HCT116 (cell line): ENCODE results near the gene HMX3. TPM values are rescaled to one million over a fixed set of nuclear protein-coding genes. Genes with fewer than 3 reads are reported as not detected.
A peak's percentile ranks its signal among the peaks of the same experiment; 100 is the strongest.

Experiments
- ATAC-seq: fragments of 200-7000 bp; cut with Tn5 transposase; 2 replicates; pipeline ENCODE4 v1.9.1; 2020; ENCODE audit warnings: mild to moderate bottlenecking, moderate library complexity
- BruUV-seq: library from RNA; stranded (reverse); fragments of 400-500 nt; replicated peaks from 2 replicates; lab custom pipeline; 2021; lab: Mats Ljungman, UMichigan
- CTCF ChIA-PET: fragments of 300-600 bp; sonication (Branson Sonifier 250); formaldehyde crosslinking; loops from one replicate; lab custom pipeline; 2021; ENCODE audit warnings: antibody characterized with exemption; lab: Charles Lee
- POLR2A ChIA-PET: fragments of 300-600, 350-600 bp; sonication (Branson Sonifier 250); formaldehyde crosslinking; loops from one replicate; lab custom pipeline; 2021; ENCODE audit warnings: antibody characterized with exemption; lab: Charles Lee
- RAD21 ChIA-PET, 2 experiments: fragments of 300-600 bp; sonication (Branson Sonifier 250); formaldehyde crosslinking; loops; one replicate each; lab custom pipeline; 2023; ENCODE audit warnings: low total read pairs in 2 of 2; ENCODE audit not compliant: uncharacterized antibody in 2 of 2, unreplicated experiment in 2 of 2, low non-redundant PET in 1 of 2; lab: Charles Lee
- DNase-seq: peaks from one replicate; pipeline ENCODE4 v3.0.0-alpha.2; 2010; ENCODE audit warnings: low read depth, low spot score
- H2AFZ ChIP-seq: fragments of 200-600 bp; shearing (Covaris generic), sonication (generic); 2 replicates; pipeline ENCODE4 v1.6.1; 2017; ENCODE audit warnings: low read depth, mixed run types, mixed read lengths, antibody characterized with exemption, low read length; ENCODE audit not compliant: poor library complexity, severe bottlenecking
- H3K27ac ChIP-seq: 2 replicates; pipeline ENCODE4 v1.5.1; 2012; ENCODE audit warnings: low read depth, low read length
- H3K27me3 ChIP-seq: fragments of 200-600 bp; sonication (generic); 2 replicates; pipeline ENCODE4 v1.6.1; 2016; ENCODE audit warnings: mixed run types, low read length, mixed read lengths; ENCODE audit not compliant: insufficient read depth
- H3K36me3 ChIP-seq, 2 experiments: fragments of 200-500 bp in 1 of 2; fragments of 200-600 bp in 1 of 2; sonication (Bioruptor generic) in 1 of 2; sonication (generic) in 1 of 2; 2 replicates each; pipeline versions ENCODE4 v1.5.1 to v1.6.1; 2014 to 2016; ENCODE audit warnings: low read length in 2 of 2, inconsistent platforms in 1 of 2, mixed read lengths in 1 of 2, mixed run types in 1 of 2; ENCODE audit not compliant: insufficient read depth in 2 of 2, control insufficient read depth in 1 of 2
- H3K4me1 ChIP-seq, 2 experiments: fragments of 200-600 bp in 1 of 2; sonication (generic) in 1 of 2; 2 replicates each; pipeline versions ENCODE4 v1.5.1 to v1.6.1; 2012 to 2017; ENCODE audit warnings: low read length in 2 of 2, inconsistent platforms in 1 of 2, mild to moderate bottlenecking in 1 of 2, mixed read lengths in 1 of 2, mixed run types in 1 of 2, moderate library complexity in 1 of 2; ENCODE audit not compliant: insufficient read depth in 2 of 2, control insufficient read depth in 1 of 2
- H3K4me2 ChIP-seq: fragments of 200-600 bp; sonication (generic); 2 replicates; pipeline ENCODE4 v1.6.1; 2017; ENCODE audit warnings: mixed run types, low read length, mixed read lengths
- H3K4me3 ChIP-seq, 2 experiments: fragments of 200-600 bp in 1 of 2; sonication (generic) in 1 of 2; replicated peaks in 1 of 2; 2 replicates each; pipeline ENCODE4 v1.5.1; 2011 to 2016; ENCODE audit warnings: low read length in 2 of 2, control low read depth in 1 of 2, low read depth in 1 of 2, mild to moderate bottlenecking in 1 of 2, mixed read lengths in 1 of 2, mixed run types in 1 of 2
- H3K79me2 ChIP-seq: fragments of 200-600 bp; sonication (generic); 2 replicates; pipeline ENCODE4 v1.6.1; 2017; ENCODE audit warnings: mild to moderate bottlenecking, mixed run types, low read length, moderate library complexity, mixed read lengths; ENCODE audit not compliant: insufficient read depth
- H3K9ac ChIP-seq: fragments of 200-600 bp; sonication (generic); 2 replicates; pipeline ENCODE4 v1.6.1; 2016; ENCODE audit warnings: low read length, mixed read lengths
- H3K9me2 ChIP-seq: fragments of 200-600 bp; sonication (generic), shearing (Covaris generic); 2 replicates; pipeline ENCODE4 v1.6.1; 2017; ENCODE audit warnings: mixed run types, mild to moderate bottlenecking, moderate library complexity; ENCODE audit not compliant: insufficient read depth
- H3K9me3 ChIP-seq, 2 experiments: fragments of 200-500 bp in 1 of 2; fragments of 200-600 bp in 1 of 2; sonication (Bioruptor generic) in 1 of 2; sonication (generic) in 1 of 2; 2 replicates each; pipeline ENCODE4 v1.6.1; 2014 to 2017; ENCODE audit warnings: low read length in 2 of 2, mixed read lengths in 2 of 2, inconsistent platforms in 1 of 2, low read depth in 1 of 2, mild to moderate bottlenecking in 1 of 2, mixed run types in 1 of 2, moderate library complexity in 1 of 2; ENCODE audit not compliant: control insufficient read depth in 1 of 2, insufficient read depth in 1 of 2
- H4K20me1 ChIP-seq: fragments of 200-600 bp; sonication (generic), shearing (Covaris generic); 2 replicates; pipeline ENCODE4 v1.6.1; 2017; ENCODE audit warnings: mixed run types, mild to moderate bottlenecking, moderate library complexity; ENCODE audit not compliant: insufficient read depth
- CEBPB ChIP-seq: IDR thresholded peaks from 2 replicates; pipeline ENCODE4 v1.6.1; 2012; ENCODE audit warnings: low read depth
- EGR1 ChIP-seq: IDR thresholded peaks from 2 replicates; pipeline ENCODE4 v1.6.1; 2012; ENCODE audit warnings: low read depth
- FOSL1 ChIP-seq: IDR thresholded peaks from 2 replicates; pipeline ENCODE4 v1.6.1; 2012; ENCODE audit warnings: low read depth
- intact Hi-C: fragments of 100-400 bp; cut with micrococcal nuclease; formaldehyde crosslinking; loops from 2 replicates; pipeline ENCODE4 v1.10.0; 2022
- total RNA-seq: library from RNA; stranded (reverse); gene quantifications from one replicate; pipeline ENCODE4 v1.2.1, GENCODE V29; 2021; ENCODE audit not compliant: unreplicated experiment

The HMX3 gene
- total RNA-seq, 1 experiment from 2014 or later = not detected

GRCh38 chr10:123096452-123096851 is 39.3 kb upstream of the HMX3 start:
- ChIA-PET POLR2A (no interaction called here), CTCF (no interaction called here), RAD21 (no interaction called here)
- Histone ChIP-seq H3K4me3 (no peak overlapping the region), H3K9me2 (no peaks in the 10 kb centered on the region), H2AFZ (no peak overlapping the region), H3K27me3 (peaks cover 29% of the 10 kb centered on the region; the same call in 1 of the 2 replicates), H4K20me1 (no peaks in the 10 kb centered on the region), H3K36me3 (no peaks in the 10 kb centered on the region), H3K9me3 (no peaks in the 10 kb centered on the region), H3K4me2 (no peak overlapping the region), H3K4me1 (no peaks in the 10 kb centered on the region), H3K79me2 (no peaks in the 10 kb centered on the region), H3K9ac (no peak overlapping the region), H3K27ac (no peak overlapping the region)
- DNase-seq (no peak), ATAC-seq (peak; percentile 42; the same call in 1 of the 2 replicates)
- TF ChIP-seq CEBPB (no peak), EGR1 (no peak), FOSL1 (no peak)
- intact Hi-C loops = no loop called here
- no TSS peak for BruUV-seq

- no TSS peak for BruUV-seq
- POLR2A ChIA-PET = no interaction called here
Measured at GRCh38 chr10:123097039-123097438, 38.7 kb upstream of the HMX3 start.

More at GRCh38 chr10:123097039-123097438, 38.7 kb upstream of the HMX3 start:
- H3K36me3 ChIP-seq = no peaks in the 10 kb centered on the region
- no peak overlapping the region for H3K27ac ChIP-seq
- peaks cover 25% of the 10 kb centered on the region; the same call in 1 of the 2 replicates for H3K27me3 ChIP-seq
- H3K9me2 ChIP-seq = no peaks in the 10 kb centered on the region
- no peaks in the 10 kb centered on the region for H3K79me2 ChIP-seq
- ATAC-seq (peak; percentile 45), DNase-seq (no peak)
- RAD21 ChIA-PET = no interaction called here
- no peaks in the 10 kb centered on the region for H3K9me3 ChIP-seq
- intact Hi-C loops = no loop called here
- H4K20me1 ChIP-seq = no peaks in the 10 kb centered on the region
- no peak overlapping the region for H3K9ac ChIP-seq
- TF ChIP-seq EGR1 (no peak), CEBPB (no peak)
- no peaks in the 10 kb centered on the region for H3K4me1 ChIP-seq
- CTCF ChIA-PET = no interaction called here
- no peak overlapping the region for H3K4me3 ChIP-seq
- H3K4me2 ChIP-seq = no peak overlapping the region
- H2AFZ ChIP-seq = no peak overlapping the region
